GM12878 (cell line): Measurements from ENCODE around the gene BSCL2. TPM values are rescaled to one million over a fixed set of nuclear protein-coding genes. Genes with fewer than 3 reads are reported as not detected.

Experiments
- BACH1 ChIP-seq: fragments of 450-650 bp; IDR thresholded peaks from 2 replicates; pipeline ENCODE4 v1.6.1; 2017; ENCODE audit warnings: mild to moderate bottlenecking, borderline replicate concordance
- BCL11A ChIP-seq: IDR thresholded peaks from 2 replicates; pipeline ENCODE4 v1.6.1; 2011; ENCODE audit warnings: low read depth, low read length
- CBX3 ChIP-seq: fragments of 200-600 bp; sonication (generic); IDR thresholded peaks from 2 replicates; pipeline ENCODE4 v1.6.1; 2016; ENCODE audit warnings: low read depth, borderline replicate concordance
- CREB1 ChIP-seq: IDR thresholded peaks from 2 replicates; pipeline ENCODE4 v1.6.1; 2012; ENCODE audit warnings: low read depth, mild to moderate bottlenecking, inconsistent platforms
- EGR1 ChIP-seq, 2 experiments: IDR thresholded peaks; 1 replicate in 1 of 2; 2 replicates in 1 of 2; pipeline ENCODE4 v1.6.1; 2011 to 2012; ENCODE audit warnings: low read depth in 2 of 2, low read length in 2 of 2, borderline replicate concordance in 1 of 2, mild to moderate bottlenecking in 1 of 2, moderate library complexity in 1 of 2
- FOS ChIP-seq: IDR thresholded peaks from 3 replicates; pipeline ENCODE4 v1.6.1; 2011; ENCODE audit warnings: borderline replicate concordance; ENCODE audit not compliant: insufficient read length; ENCODE audit errors: extremely low read depth
- MAX ChIP-seq: IDR thresholded peaks from 2 replicates; pipeline ENCODE4 v1.6.1; 2012; ENCODE audit warnings: low read depth, low read length, improper control_type of control experiment
- NBN ChIP-seq: fragments of 450-650 bp; IDR thresholded peaks from 2 replicates; pipeline ENCODE4 v1.6.1; 2016
- NR2C2 ChIP-seq: IDR thresholded peaks from 2 replicates; pipeline ENCODE4 v1.6.1; 2011; ENCODE audit warnings: borderline replicate concordance, low read depth; ENCODE audit not compliant: control insufficient read depth, insufficient read length
- NR2F1 ChIP-seq: fragments of 450-650 bp; conservative IDR thresholded peaks from 2 replicates; pipeline ENCODE4 v1.6.1; 2017; ENCODE audit warnings: mild to moderate bottlenecking
- PML ChIP-seq: IDR thresholded peaks from 2 replicates; pipeline ENCODE4 v1.6.1; 2012; ENCODE audit warnings: low read length, inconsistent platforms
- POLR2A ChIP-seq: IDR thresholded peaks from 2 replicates; pipeline ENCODE4 v1.6.1; 2011; ENCODE audit warnings: low read depth, mild to moderate bottlenecking, low read length
- RBBP5 ChIP-seq: fragments of 200-600 bp; sonication (generic); conservative IDR thresholded peaks from 2 replicates; pipeline ENCODE4 v1.6.1; 2016
- RFX5 ChIP-seq: IDR thresholded peaks from 2 replicates; pipeline ENCODE4 v1.6.1; 2011; ENCODE audit warnings: low read depth, low read length, improper control_type of control experiment
- RUNX3 ChIP-seq: IDR thresholded peaks from 2 replicates; pipeline ENCODE4 v1.6.1; 2012; ENCODE audit warnings: low read length, inconsistent platforms
- SMC3 ChIP-seq: IDR thresholded peaks from 2 replicates; pipeline ENCODE4 v1.6.1; 2011; ENCODE audit warnings: low read length, improper control_type of control experiment, borderline replicate concordance
- SP1 ChIP-seq: IDR thresholded peaks from one replicate; pipeline ENCODE4 v1.6.1; 2011; ENCODE audit warnings: low read depth, low read length
- TCF7 ChIP-seq: IDR thresholded peaks from 2 replicates; pipeline ENCODE4 v1.6.1; 2014; ENCODE audit warnings: antibody characterized with exemption, borderline replicate concordance
- USF2 ChIP-seq: IDR thresholded peaks from 2 replicates; pipeline ENCODE4 v1.6.1; 2011; ENCODE audit warnings: low read depth, low read length, improper control_type of control experiment, borderline replicate concordance
- ZNF24 ChIP-seq: fragments of 450-650 bp; IDR thresholded peaks from 2 replicates; pipeline ENCODE4 v1.6.1; 2017; ENCODE audit warnings: antibody characterized with exemption, mild to moderate bottlenecking
- polyA plus RNA-seq, 11 experiments: library from polyadenylated mRNA; depleted of rRNA in 4 of 11; unstranded in 6 of 11; stranded (reverse) in 5 of 11; fragments of >200 nt; fragmentation: Nextera tagmentation in 4 of 11; fragmentation: Illumina TruSeq in 1 of 11; extraction: Ambion mirVana in 4 of 11; extraction: Trizol in 1 of 11; gene quantifications; 1 replicate in 1 of 11; 2 replicates in 10 of 11; pipeline versions ENCODE4 v1.2.1 to v1.2.3, GENCODE V29; 2011 to 2016; ENCODE audit warnings: inconsistent platforms in 2 of 11, missing spikeins in 2 of 11, low read depth in 1 of 11
- total RNA-seq, 4 experiments: library from RNA; depleted of rRNA in 3 of 4; stranded (reverse); fragments of >200 nt in 3 of 4; fragmentation: Illumina TruSeq in 1 of 4; extraction: Trizol in 1 of 4; gene quantifications; 2 replicates each; pipeline versions ENCODE4 v1.2.1 to v1.2.3, GENCODE V29; 2013 to 2021
- TF ChIP-seq, protein P1 (sequence below): fragments of 450-650 bp; IDR thresholded peaks from 2 replicates; pipeline ENCODE4 v1.6.1; 2017; ENCODE audit warnings: mild to moderate bottlenecking
- TF ChIP-seq, protein P2 (sequence below): fragments of 450-650 bp; IDR thresholded peaks from 2 replicates; pipeline ENCODE4 v1.6.1; 2017; ENCODE audit warnings: mild to moderate bottlenecking, moderate library complexity

Gene BSCL2
- total and polyA plus RNA-seq, 10 of the 15 experiments (the other 5 are each of a cell fraction or from before 2014, with no cell fraction given): 12.3 to 57.9 (median 21.8) TPM

DNA sequence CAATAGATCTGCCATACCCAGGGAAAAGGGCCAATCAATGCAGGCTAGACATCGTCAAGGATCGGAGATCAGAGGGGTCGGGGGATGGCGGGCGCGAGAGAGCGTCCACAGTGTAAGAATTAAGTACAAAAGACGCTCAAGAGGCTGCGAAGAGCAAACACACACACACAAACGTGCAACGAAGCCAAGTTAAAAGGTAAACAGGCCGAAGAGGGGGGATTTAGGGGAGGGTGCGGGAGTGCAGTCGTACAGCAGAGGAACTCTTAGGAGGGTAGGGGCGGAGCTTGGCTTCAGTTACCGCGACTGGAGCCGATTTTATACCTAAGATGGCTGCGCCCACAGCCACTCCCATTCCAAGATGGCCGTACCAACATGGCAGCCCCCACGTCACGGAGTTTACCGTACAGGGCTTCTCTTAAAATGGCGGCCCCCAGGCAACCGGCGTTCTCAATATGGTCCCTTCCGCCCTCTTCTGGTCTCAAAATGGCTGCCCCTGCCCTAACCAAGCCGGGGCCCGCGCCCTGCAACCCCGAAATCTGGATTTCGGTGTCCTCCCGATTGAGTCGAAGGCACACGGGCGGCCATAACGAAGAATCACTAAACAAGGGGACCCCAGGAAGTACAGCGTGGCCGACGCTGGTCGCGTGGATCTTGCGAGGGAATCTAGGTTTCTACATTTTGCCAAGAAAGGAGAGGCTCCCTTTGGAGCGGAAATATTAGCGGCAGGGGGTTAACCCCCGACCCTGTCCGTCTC, 2.2 kb upstream of the BSCL2 start (continued):
- TF ChIP-seq TCF7: no peak; the same call in 1 of the 2 replicates
- 0 out of 2 replicates have a peak, but pooled peaks have one; percentile 23 for TF ChIP-seq NR2F1
- TF ChIP-seq, protein P1, sequence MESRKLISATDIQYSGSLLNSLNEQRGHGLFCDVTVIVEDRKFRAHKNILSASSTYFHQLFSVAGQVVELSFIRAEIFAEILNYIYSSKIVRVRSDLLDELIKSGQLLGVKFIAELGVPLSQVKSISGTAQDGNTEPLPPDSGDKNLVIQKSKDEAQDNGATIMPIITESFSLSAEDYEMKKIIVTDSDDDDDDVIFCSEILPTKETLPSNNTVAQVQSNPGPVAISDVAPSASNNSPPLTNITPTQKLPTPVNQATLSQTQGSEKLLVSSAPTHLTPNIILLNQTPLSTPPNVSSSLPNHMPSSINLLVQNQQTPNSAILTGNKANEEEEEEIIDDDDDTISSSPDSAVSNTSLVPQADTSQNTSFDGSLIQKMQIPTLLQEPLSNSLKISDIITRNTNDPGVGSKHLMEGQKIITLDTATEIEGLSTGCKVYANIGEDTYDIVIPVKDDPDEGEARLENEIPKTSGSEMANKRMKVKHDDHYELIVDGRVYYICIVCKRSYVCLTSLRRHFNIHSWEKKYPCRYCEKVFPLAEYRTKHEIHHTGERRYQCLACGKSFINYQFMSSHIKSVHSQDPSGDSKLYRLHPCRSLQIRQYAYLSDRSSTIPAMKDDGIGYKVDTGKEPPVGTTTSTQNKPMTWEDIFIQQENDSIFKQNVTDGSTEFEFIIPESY: peak; percentile 8; the same call in 1 of the 2 replicates
- TF ChIP-seq USF2: no peak
- TF ChIP-seq NBN: peak; percentile 66
- no peak for TF ChIP-seq ZNF24
- no peak for TF ChIP-seq NR2C2
- TF ChIP-seq EGR1 (IDR thresholded peaks at IDR 0.05; ENCODE audit: borderline replicate concordance in 1 of 2, low read depth in 2 of 2, low read length in 2 of 2): no peak
- TF ChIP-seq RFX5: no peak
- TF ChIP-seq BCL11A: no peak
- TF ChIP-seq RBBP5: no peak
- no peak for TF ChIP-seq FOS
- 0 out of 2 replicates have a peak, but pooled peaks have one; percentile 28 for TF ChIP-seq BACH1
- peak; percentile 58 for TF ChIP-seq RUNX3
- TF ChIP-seq MAX: peak; percentile 76
- TF ChIP-seq, protein P2, sequence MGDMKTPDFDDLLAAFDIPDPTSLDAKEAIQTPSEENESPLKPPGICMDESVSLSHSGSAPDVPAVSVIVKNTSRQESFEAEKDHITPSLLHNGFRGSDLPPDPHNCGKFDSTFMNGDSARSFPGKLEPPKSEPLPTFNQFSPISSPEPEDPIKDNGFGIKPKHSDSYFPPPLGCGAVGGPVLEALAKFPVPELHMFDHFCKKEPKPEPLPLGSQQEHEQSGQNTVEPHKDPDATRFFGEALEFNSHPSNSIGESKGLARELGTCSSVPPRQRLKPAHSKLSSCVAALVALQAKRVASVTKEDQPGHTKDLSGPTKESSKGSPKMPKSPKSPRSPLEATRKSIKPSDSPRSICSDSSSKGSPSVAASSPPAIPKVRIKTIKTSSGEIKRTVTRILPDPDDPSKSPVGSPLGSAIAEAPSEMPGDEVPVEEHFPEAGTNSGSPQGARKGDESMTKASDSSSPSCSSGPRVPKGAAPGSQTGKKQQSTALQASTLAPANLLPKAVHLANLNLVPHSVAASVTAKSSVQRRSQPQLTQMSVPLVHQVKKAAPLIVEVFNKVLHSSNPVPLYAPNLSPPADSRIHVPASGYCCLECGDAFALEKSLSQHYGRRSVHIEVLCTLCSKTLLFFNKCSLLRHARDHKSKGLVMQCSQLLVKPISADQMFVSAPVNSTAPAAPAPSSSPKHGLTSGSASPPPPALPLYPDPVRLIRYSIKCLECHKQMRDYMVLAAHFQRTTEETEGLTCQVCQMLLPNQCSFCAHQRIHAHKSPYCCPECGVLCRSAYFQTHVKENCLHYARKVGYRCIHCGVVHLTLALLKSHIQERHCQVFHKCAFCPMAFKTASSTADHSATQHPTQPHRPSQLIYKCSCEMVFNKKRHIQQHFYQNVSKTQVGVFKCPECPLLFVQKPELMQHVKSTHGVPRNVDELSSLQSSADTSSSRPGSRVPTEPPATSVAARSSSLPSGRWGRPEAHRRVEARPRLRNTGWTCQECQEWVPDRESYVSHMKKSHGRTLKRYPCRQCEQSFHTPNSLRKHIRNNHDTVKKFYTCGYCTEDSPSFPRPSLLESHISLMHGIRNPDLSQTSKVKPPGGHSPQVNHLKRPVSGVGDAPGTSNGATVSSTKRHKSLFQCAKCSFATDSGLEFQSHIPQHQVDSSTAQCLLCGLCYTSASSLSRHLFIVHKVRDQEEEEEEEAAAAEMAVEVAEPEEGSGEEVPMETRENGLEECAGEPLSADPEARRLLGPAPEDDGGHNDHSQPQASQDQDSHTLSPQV: no peak
- peak; percentile 72 for TF ChIP-seq POLR2A
- peak; percentile 79 for TF ChIP-seq CREB1
- TF ChIP-seq PML: peak; percentile 97; the same call in 1 of the 2 replicates
- TF ChIP-seq SMC3: no peak
- no peak for TF ChIP-seq CBX3
- peak; percentile 64 for TF ChIP-seq SP1
